H1 (cell line): ENCODE data around the gene CLEC2B. TPM values are rescaled to one million over a fixed set of nuclear protein-coding genes. Genes with fewer than 3 reads are reported as not detected.

Experiments
- CTCF ChIA-PET: fragments of 300-600 bp; sonication (Branson Sonifier 250); formaldehyde crosslinking; loops from one replicate; lab custom pipeline; 2021; ENCODE audit not compliant: partially characterized antibody; lab: Charles Lee
- POLR2A ChIA-PET: fragments of 300-600 bp; sonication (Branson Sonifier 250); formaldehyde crosslinking; loops from one replicate; lab custom pipeline; 2021; ENCODE audit warnings: inconsistent platforms; ENCODE audit not compliant: partially characterized antibody; lab: Charles Lee
- DNase-seq, 2 experiments: peaks; one replicate each; pipeline versions ENCODE4 v3.0.0 to v3.0.0-alpha.2; 2010 to 2022; ENCODE audit warnings: low spot score in 2 of 2, low read depth in 1 of 2, mixed read lengths in 1 of 2
- FAIRE-seq: peaks from 2 replicates; lab custom pipeline; 2011; peaks lifted over from hg19 to GRCh38; lab: Jason Lieb, UNC
- H2AFZ ChIP-seq: 2 replicates; pipeline ENCODE4 v1.8.1; 2012; ENCODE audit warnings: low read length, inconsistent platforms
- H2AK5ac ChIP-seq: 2 replicates; pipeline ENCODE4 v1.6.1; 2013; ENCODE audit warnings: low read depth, low read length
- H2BK120ac ChIP-seq: replicated peaks from 2 replicates; pipeline ENCODE3; 2013; ENCODE audit warnings: low read depth, low read length, inconsistent platforms
- H2BK12ac ChIP-seq: 2 replicates; pipeline ENCODE4 v1.6.1; 2013; ENCODE audit warnings: low read depth, low read length
- H2BK15ac ChIP-seq: 2 replicates; pipeline ENCODE4 v1.6.1; 2013; ENCODE audit warnings: low read length
- H2BK20ac ChIP-seq: 2 replicates; pipeline ENCODE4 v1.6.1; 2013; ENCODE audit warnings: low read length
- H2BK5ac ChIP-seq: 2 replicates; pipeline ENCODE4 v1.6.1; 2013; ENCODE audit warnings: low read depth, low read length
- H3K14ac ChIP-seq: 2 replicates; pipeline ENCODE4 v1.6.1; 2013; ENCODE audit warnings: inconsistent platforms; ENCODE audit not compliant: insufficient read length
- H3K18ac ChIP-seq: 2 replicates; pipeline ENCODE4 v1.6.1; 2013; ENCODE audit warnings: low read length; ENCODE audit errors: extremely low read depth
- H3K23ac ChIP-seq: 2 replicates; pipeline ENCODE4 v1.6.1; 2013; ENCODE audit warnings: inconsistent platforms; ENCODE audit not compliant: insufficient read length
- H3K23me2 ChIP-seq: 2 replicates; pipeline ENCODE4 v1.6.1; 2013; ENCODE audit warnings: low read depth, low read length
- H3K27ac ChIP-seq: 2 replicates; pipeline ENCODE4 v1.6.1; 2011; ENCODE audit warnings: low read depth, low read length, inconsistent platforms
- H3K27me3 ChIP-seq, 4 experiments: replicated peaks in 1 of 4; 1 replicate in 1 of 4; 2 replicates in 3 of 4; pipeline versions ENCODE4 v1.6.1 to v1.8.1; 2011 to 2013; ENCODE audit warnings: low read length in 3 of 4, mild to moderate bottlenecking in 3 of 4, inconsistent platforms in 2 of 4, mixed read lengths in 2 of 4, moderate library complexity in 1 of 4; ENCODE audit not compliant: control insufficient read depth in 3 of 4, insufficient read depth in 3 of 4; ENCODE audit errors: extremely low read depth in 1 of 4
- H3K36me3 ChIP-seq, 4 experiments: 2 replicates each; pipeline versions ENCODE4 v1.6.1 to v1.8.1; 2011 to 2013; ENCODE audit warnings: mild to moderate bottlenecking in 4 of 4, low read length in 3 of 4, moderate library complexity in 2 of 4, control low read depth in 1 of 4, inconsistent platforms in 1 of 4; ENCODE audit not compliant: insufficient read depth in 4 of 4, control insufficient read depth in 2 of 4
- H3K4ac ChIP-seq: replicated peaks from 2 replicates; pipeline ENCODE3; 2013; ENCODE audit warnings: low read length, low read depth, mixed read lengths, inconsistent platforms; ENCODE audit not compliant: insufficient read length
- H3K4me1 ChIP-seq, 4 experiments: replicated peaks in 1 of 4; 1 replicate in 1 of 4; 2 replicates in 3 of 4; pipeline versions ENCODE4 v1.6.1 to v1.8.1; 2011 to 2013; ENCODE audit warnings: low read length in 3 of 4, inconsistent platforms in 2 of 4, mixed read lengths in 1 of 4; ENCODE audit not compliant: insufficient read depth in 4 of 4, control insufficient read depth in 3 of 4
- H3K4me2 ChIP-seq, 2 experiments: 2 replicates each; pipeline versions ENCODE4 v1.6.1 to v1.8.1; 2011 to 2013; ENCODE audit warnings: low read depth in 2 of 2, low read length in 2 of 2, control low read depth in 1 of 2, inconsistent platforms in 1 of 2, mild to moderate bottlenecking in 1 of 2; ENCODE audit not compliant: insufficient read depth in 1 of 2
- H3K4me3 ChIP-seq, 4 experiments: fragments of 200-600, 300-600 bp in 1 of 4; sonication (generic), shearing (Covaris generic), sonication (Bioruptor Twin) in 1 of 4; 2 replicates each; pipeline versions ENCODE4 v1.5.1 to v1.8.1; 2011 to 2016; ENCODE audit warnings: low read length in 4 of 4, low read depth in 3 of 4, control low read depth in 2 of 4, inconsistent platforms in 2 of 4, mild to moderate bottlenecking in 2 of 4, mixed read lengths in 1 of 4, moderate library complexity in 1 of 4; ENCODE audit not compliant: insufficient read depth in 2 of 4; ENCODE audit errors: extremely low read depth in 1 of 4
- H3K56ac ChIP-seq: replicated peaks from 2 replicates; pipeline ENCODE3; 2013; ENCODE audit warnings: low read depth, mild to moderate bottlenecking, mixed read lengths, low read length, inconsistent platforms; ENCODE audit not compliant: insufficient read length
- H3K79me1 ChIP-seq: 2 replicates; pipeline ENCODE4 v1.6.1; 2013; ENCODE audit warnings: low read depth, low read length, control low read depth
- H3K79me2 ChIP-seq, 2 experiments: 2 replicates each; pipeline versions ENCODE4 v1.6.1 to v1.8.1; 2012 to 2013; ENCODE audit warnings: low read length in 2 of 2, mild to moderate bottlenecking in 2 of 2, inconsistent platforms in 1 of 2; ENCODE audit not compliant: insufficient read depth in 2 of 2, control insufficient read depth in 1 of 2
- H3K9ac ChIP-seq, 4 experiments: replicated peaks in 1 of 4; 1 replicate in 1 of 4; 2 replicates in 3 of 4; pipeline versions ENCODE4 v1.6.1 to v1.8.1; 2011 to 2013; ENCODE audit warnings: low read depth in 3 of 4, low read length in 3 of 4, control low read depth in 2 of 4, mild to moderate bottlenecking in 2 of 4, moderate library complexity in 2 of 4, inconsistent platforms in 1 of 4; ENCODE audit errors: extremely low read depth in 1 of 4
- H3K9me3 ChIP-seq, 2 experiments: 2 replicates each; pipeline versions ENCODE4 v1.6.1 to v1.8.1; 2012 to 2013; ENCODE audit warnings: mild to moderate bottlenecking in 2 of 2, moderate library complexity in 2 of 2, control low read depth in 1 of 2, inconsistent platforms in 1 of 2, low read depth in 1 of 2, low read length in 1 of 2, mixed read lengths in 1 of 2; ENCODE audit not compliant: insufficient read depth in 2 of 2
- H4K20me1 ChIP-seq, 2 experiments: replicated peaks in 1 of 2; 2 replicates each; pipeline versions ENCODE3 to v1.8.1; 2011 to 2013; ENCODE audit warnings: inconsistent platforms in 2 of 2, low read length in 2 of 2, mild to moderate bottlenecking in 1 of 2; ENCODE audit not compliant: insufficient read depth in 2 of 2, control insufficient read depth in 1 of 2
- H4K5ac ChIP-seq: 2 replicates; pipeline ENCODE4 v1.6.1; 2013; ENCODE audit warnings: low read length, low read depth, mixed read lengths, inconsistent platforms; ENCODE audit not compliant: insufficient read length
- H4K8ac ChIP-seq: 2 replicates; pipeline ENCODE4 v1.8.0; 2013; ENCODE audit warnings: mild to moderate bottlenecking, moderate library complexity, low read length, inconsistent platforms; ENCODE audit not compliant: insufficient read depth; ENCODE audit errors: extremely low read depth
- H4K91ac ChIP-seq: replicated peaks from 2 replicates; pipeline ENCODE3; 2013; ENCODE audit warnings: low read length, mixed read lengths, inconsistent platforms; ENCODE audit not compliant: insufficient read length
- CTBP2 ChIP-seq: IDR thresholded peaks from 2 replicates; pipeline ENCODE4 v1.7.0; 2011; ENCODE audit warnings: borderline replicate concordance, mild to moderate bottlenecking, moderate library complexity, mixed read lengths, low read length; ENCODE audit not compliant: insufficient read depth, insufficient read length
- KDM4A ChIP-seq: IDR thresholded peaks from one replicate; pipeline ENCODE4 v1.7.1; 2012; ENCODE audit warnings: low read depth, mild to moderate bottlenecking, moderate library complexity, low read length, inconsistent platforms; ENCODE audit not compliant: severe bottlenecking
- NANOG ChIP-seq: IDR thresholded peaks from 2 replicates; pipeline ENCODE4 v1.6.1; 2011; ENCODE audit warnings: low read length, low read depth, mild to moderate bottlenecking, inconsistent platforms; ENCODE audit not compliant: insufficient read depth, poor library complexity, severe bottlenecking
- POLR2AphosphoS5 ChIP-seq: IDR thresholded peaks from 2 replicates; pipeline ENCODE4 v1.6.1; 2011; ENCODE audit warnings: low read depth, low read length
- WGBS, 2 experiments: shearing (Covaris generic) in 1 of 2; methylation state at CpG; one replicate each; pipeline versions ENCODE4 v1.1.6 to v1.1.7; 2013 to 2015; ENCODE audit warnings: low lambda C conversion rate in 2 of 2, mixed read lengths in 2 of 2, inconsistent platforms in 1 of 2, low coverage in 1 of 2, missing lambda C conversion rate in 1 of 2; ENCODE audit not compliant: insufficient replicate concordance in 2 of 2, insufficient coverage in 1 of 2, insufficient read length in 1 of 2; ENCODE audit errors: extremely low coverage in 1 of 2, missing lambda C conversion rate in 1 of 2; 5-methylcytosine and 5-hydroxymethylcytosine counted together
- polyA plus RNA-seq, 7 experiments: library from polyadenylated mRNA; depleted of rRNA in 3 of 7; stranded (reverse) in 5 of 7; unstranded in 2 of 7; fragments of >200 nt in 5 of 7; fragments of 200-250 nt in 2 of 7; gene quantifications; 1 replicate in 5 of 7; 2 replicates in 1 of 7; 4 replicates in 1 of 7; pipeline versions ENCODE4 v1.2.1 to v1.2.3, GENCODE V29; 2011 to 2013; ENCODE audit warnings: missing spikeins in 2 of 7, mixed read lengths in 2 of 7
- total RNA-seq: library from RNA; stranded (reverse); fragmentation: NEBNext Ultra II Directional; extraction: Animal tissue kit (Norgen Biotek cat#: 25700); gene quantifications from 2 replicates; pipeline ENCODE4 v1.2.1, GENCODE V29; 2021

Gene CLEC2B
- total and polyA plus RNA-seq, 2 of the 8 experiments (the other 6 are each of a cell fraction or from before 2014, with no cell fraction given), result not detected

DNA sequence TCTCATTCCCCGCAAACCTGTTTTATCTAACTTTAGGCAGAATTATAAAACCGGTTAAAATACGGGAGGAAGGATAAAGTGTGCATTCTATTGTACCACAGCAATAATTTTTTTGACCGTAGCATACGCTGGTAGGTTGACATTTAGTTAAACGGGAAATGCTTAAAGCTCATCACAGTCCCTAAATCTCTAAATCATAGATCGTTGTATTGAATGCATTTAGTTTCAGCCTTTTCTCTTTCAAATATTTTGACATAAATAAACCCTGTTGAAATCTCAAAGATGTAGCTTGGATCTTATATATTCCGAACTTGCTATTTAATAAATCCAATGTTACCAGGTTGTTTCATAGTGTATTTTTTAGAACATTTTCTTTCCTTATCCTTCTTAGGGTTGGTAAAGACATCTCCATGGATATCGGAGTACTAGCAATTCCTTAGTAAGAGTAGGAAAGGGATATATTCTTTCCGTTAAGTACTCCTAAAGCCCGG is 798 bp downstream of the CLEC2B start:
- no peak for TF ChIP-seq POLR2AphosphoS5
- no peak for TF ChIP-seq NANOG
- TF ChIP-seq CTBP2, result no peak
- no peak for TF ChIP-seq KDM4A
- TF ChIP-seq, all 59 proteins: peak for 0
- 92% methylated on average over 11 of the region's 11 CpGs; no CpG with 5 or more reads in 1 of the 2 experiments for WGBS, 2 experiments
- Histone ChIP-seq H4K5ac (no peak overlapping the region), H2BK5ac (no peak overlapping the region), H3K4me2 (no peak overlapping the region), H3K9me3 (no peaks in the 10 kb centered on the region), H3K79me1 (no peaks in the 10 kb centered on the region), H3K23me2 (no peaks in the 10 kb centered on the region), H4K20me1 (no peaks in the 10 kb centered on the region), H3K4me1 (peaks cover 0 to 6% (median 2%) of the 10 kb centered on the region in 4 experiments; a peak in 2 of 7 replicates), H3K27ac (no peak overlapping the region), H3K79me2 (no peaks in the 10 kb centered on the region), H2BK20ac (no peak overlapping the region), H2AK5ac (no peak overlapping the region), H3K27me3 (no peaks in the 10 kb centered on the region), H2BK15ac (no peak overlapping the region), H2BK120ac (no peak overlapping the region), H3K9ac (no peak overlapping the region), H2BK12ac (no peak overlapping the region), H2AFZ (no peak overlapping the region), H3K4me3 (no peak overlapping the region), H3K4ac (no peak overlapping the region), H3K56ac (no peak overlapping the region), H3K18ac (no peak overlapping the region), H3K36me3 (no peaks in the 10 kb centered on the region), H4K91ac (no peak overlapping the region), H3K14ac (no peak overlapping the region), H3K23ac (no peak overlapping the region), H4K8ac (no peak overlapping the region)
- FAIRE-seq, result no peak
- DNase-seq, result no peak
- ChIA-PET CTCF (interaction anchor here (1.6 kb wide), 1 partner anchor 19 kb away, joined by 4 read pairs; no protein-coding TSS in a partner anchor), POLR2A (no interaction called here)
